Fibroblast of pulmonary artery (primary cell): ENCODE results near the gene NEK11.

Source experiments
- DNase-seq: peaks from one replicate; pipeline ENCODE4 v3.0.0-alpha.2; 2010; ENCODE audit warnings: low read depth
- H3K4me3 ChIP-seq: replicated peaks from 2 replicates; pipeline ENCODE4 v1.5.1; 2011; ENCODE audit warnings: low read depth, mild to moderate bottlenecking, control low read depth, low read length, moderate library complexity
- TF ChIP-seq, protein P1 (sequence below): IDR thresholded peaks from 2 replicates; pipeline ENCODE4 v1.5.1; 2011; ENCODE audit warnings: mild to moderate bottlenecking, control low read depth, low read length, inconsistent platforms; ENCODE audit errors: missing control alignments

NEK11 gene

DNA sequence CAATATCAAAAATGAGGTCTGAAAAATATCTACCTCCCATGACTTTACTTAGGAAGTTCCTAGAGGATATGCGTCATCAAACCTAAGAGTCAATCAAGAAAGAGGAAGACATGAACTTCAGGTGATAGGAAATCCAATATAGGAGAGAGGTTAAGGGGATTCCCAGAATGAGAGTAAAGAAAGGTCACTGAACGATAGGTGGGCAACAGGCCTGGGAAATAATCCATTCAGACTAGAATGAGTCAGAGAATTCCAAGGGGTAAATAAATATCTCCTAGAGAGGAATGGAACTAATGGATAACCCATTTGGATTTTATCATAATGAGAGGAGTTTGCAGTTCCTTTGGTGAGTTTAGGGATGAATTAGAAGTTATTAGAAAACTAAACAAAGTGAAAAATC, 223.8 kb downstream of the NEK11 start:
- TF ChIP-seq, protein P1, sequence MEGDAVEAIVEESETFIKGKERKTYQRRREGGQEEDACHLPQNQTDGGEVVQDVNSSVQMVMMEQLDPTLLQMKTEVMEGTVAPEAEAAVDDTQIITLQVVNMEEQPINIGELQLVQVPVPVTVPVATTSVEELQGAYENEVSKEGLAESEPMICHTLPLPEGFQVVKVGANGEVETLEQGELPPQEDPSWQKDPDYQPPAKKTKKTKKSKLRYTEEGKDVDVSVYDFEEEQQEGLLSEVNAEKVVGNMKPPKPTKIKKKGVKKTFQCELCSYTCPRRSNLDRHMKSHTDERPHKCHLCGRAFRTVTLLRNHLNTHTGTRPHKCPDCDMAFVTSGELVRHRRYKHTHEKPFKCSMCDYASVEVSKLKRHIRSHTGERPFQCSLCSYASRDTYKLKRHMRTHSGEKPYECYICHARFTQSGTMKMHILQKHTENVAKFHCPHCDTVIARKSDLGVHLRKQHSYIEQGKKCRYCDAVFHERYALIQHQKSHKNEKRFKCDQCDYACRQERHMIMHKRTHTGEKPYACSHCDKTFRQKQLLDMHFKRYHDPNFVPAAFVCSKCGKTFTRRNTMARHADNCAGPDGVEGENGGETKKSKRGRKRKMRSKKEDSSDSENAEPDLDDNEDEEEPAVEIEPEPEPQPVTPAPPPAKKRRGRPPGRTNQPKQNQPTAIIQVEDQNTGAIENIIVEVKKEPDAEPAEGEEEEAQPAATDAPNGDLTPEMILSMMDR: no peak
- H3K4me3 ChIP-seq: no peak overlapping the region
- DNase-seq: no peak

DNA sequence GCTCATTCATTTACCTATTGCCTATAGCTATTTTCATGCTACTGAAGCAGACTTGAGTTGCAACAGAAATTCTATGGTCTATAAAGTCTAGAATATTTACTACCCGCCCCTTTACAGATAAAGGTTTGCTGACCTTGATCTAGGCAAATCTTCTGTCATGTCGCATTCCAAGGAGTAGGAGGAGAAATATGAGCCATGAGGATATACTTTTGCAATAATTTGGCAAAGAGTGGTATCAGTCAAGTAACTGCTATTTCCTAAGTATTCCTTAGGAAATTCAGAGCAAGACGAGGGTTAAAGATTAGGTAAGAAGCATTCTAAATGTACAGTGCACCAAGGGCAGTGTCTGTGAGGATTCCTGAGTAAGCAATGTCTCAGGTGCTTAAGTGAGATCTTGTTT, 233.8 kb downstream of the NEK11 start:
- H3K4me3 ChIP-seq: no peak overlapping the region
- peak; percentile 64 for DNase-seq
- TF ChIP-seq, protein P1: no peak

DNA sequence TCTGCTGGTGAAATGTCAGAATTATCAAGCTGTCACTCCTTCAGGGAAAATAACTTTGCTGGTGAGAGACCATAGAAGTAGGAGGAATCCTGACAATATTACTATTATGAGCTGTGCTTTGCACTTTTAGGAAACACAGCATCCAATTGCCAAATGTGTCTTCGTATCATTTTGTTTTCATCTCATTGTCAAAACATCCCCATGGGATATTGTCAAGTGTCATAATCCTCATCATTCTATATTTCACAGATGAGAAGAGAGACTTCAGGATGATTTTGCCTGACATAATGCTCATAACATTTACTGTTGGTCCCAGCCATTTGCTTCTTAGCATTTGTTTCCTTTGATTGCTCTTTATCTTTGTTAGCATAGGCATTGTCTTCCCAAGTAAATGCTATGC, 234.4 kb downstream of the NEK11 start:
- TF ChIP-seq, protein P1: no peak
- H3K4me3 ChIP-seq: no peak overlapping the region
- DNase-seq: no peak

DNA sequence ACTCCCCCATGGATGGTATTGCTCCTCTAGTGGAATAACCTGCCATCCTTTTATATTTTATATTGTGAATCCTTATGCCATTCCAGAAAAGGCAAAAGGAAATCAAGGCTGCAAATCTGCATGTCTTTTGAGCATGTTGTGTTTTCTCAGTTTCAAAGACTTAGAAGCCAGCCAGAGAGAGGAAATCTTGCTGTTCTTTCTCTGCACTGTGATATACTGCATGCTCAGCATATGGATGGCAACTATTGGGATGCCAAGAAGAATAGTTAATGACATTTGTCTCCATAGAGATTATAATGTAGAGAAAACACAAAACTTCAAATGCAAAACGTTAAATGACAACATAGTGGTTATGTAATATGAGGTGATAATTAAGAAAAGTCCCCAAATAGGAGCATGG, 248.9 kb downstream of the NEK11 start:
- DNase-seq: no peak
- TF ChIP-seq, protein P1: no peak
- no peak overlapping the region for H3K4me3 ChIP-seq

DNA sequence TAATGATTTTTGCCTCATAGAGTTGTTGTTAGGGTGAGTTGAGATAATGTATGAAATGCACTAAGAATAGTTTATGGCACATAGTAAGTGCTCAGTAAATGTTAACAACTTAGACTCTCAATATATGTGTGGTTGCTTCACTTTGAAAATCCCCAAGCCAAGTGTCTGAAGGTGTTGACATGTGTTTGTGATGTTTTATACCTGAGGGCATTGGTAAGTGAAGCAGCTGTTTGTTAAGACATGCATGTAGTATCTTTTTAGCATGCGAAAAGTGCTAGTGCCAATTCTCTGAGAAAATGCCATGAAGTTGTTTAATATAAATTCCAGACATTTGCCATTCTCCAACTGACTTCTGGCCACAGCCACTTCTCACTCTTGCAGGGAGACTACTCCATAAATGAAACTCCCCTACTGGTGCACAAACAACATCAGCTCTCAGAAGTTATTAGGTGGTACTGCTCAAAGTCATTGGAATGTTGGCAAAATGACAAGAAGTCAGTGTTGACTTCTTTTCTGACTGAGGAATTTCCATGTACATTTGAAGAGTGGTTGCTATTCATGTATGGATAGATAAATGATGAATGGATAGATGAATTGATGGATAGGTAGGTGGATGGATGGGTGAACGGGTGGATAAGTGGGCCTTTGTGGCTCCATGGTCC, 251.3 kb downstream of the NEK11 start:
- TF ChIP-seq, protein P1: no peak
- H3K4me3 ChIP-seq: no peak overlapping the region
- DNase-seq: peak; percentile 50

DNA sequence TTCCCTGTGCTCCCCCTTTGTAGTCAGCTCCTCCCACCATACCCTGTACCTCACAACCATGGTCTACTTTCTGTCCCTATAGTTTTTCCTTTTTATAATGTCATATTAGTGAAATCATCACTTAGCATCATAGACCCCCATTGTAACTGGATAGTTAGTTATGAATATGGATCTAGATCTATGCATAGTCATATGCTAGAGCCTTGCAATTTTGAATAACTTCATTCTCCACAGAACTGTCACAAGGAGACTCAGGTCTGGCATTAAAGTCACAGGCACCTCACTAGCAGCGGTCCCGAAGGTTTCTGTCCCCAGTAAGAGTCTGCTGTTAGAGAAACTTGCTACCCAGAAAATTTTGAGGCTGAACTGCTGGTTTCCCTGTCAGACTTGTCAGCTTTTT, 252.9 kb downstream of the NEK11 start:
- no peak overlapping the region for H3K4me3 ChIP-seq
- TF ChIP-seq, protein P1: no peak

DNA sequence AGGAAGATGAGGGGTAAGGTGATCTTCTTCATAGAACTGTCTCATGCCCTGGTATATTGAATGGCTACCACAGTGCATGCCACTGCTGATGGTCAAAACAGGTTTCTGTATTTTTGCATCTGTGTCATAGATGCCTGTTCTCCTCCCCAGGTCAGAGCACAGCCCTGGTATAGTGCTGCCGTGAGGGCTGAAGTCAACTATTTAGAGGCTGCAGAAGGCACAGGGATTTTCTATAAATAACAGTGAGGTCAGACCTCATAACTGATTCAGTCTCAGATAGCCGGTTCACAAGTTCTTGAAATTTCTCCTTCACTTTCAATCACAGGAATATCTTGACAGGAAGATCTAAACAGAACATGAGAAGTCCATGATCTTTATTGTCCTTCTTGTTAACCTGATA, 255.7 kb downstream of the NEK11 start:
- DNase-seq: no peak
- TF ChIP-seq, protein P1: no peak
- no peak overlapping the region for H3K4me3 ChIP-seq

More for the DNA sequence above, 252.9 kb downstream of the NEK11 start:
- no peak for DNase-seq
